Measurements from ENCODE around the gene TCF4.

The TCF4 gene

DNA sequence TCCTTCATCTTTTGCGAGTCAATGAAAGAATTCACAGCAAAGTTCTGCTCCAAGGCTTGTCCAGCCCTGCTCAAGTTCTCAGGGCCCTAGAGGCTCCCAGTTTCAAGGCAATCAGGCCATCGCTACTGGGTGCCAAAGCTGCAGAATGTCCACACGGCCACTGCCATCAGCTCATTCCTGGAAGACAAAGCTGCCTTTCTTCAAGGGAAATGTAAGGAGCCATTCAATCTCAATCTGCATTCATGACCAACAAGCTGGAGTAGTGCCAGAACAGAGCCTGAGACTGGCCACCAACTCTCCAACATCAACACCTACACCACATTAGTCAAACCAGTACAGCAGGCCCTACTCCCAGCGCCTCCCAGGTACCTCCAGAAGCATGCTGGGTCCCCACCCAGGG lies 202.2 kb downstream of the TCF4 start:
- H3K27ac Mint-ChIP-seq = no peak overlapping the region
- no peaks in the 10 kb centered on the region for H3K9me3 Mint-ChIP-seq (ENCODE audit: low read depth)
- no peak overlapping the region for H3K4me3 Mint-ChIP-seq
- H3K4me1 Mint-ChIP-seq (ENCODE audit: low read depth) = no peaks in the 10 kb centered on the region
- no peaks in the 10 kb centered on the region for H3K27me3 Mint-ChIP-seq
- no peaks in the 10 kb centered on the region for H3K36me3 Mint-ChIP-seq

DNA sequence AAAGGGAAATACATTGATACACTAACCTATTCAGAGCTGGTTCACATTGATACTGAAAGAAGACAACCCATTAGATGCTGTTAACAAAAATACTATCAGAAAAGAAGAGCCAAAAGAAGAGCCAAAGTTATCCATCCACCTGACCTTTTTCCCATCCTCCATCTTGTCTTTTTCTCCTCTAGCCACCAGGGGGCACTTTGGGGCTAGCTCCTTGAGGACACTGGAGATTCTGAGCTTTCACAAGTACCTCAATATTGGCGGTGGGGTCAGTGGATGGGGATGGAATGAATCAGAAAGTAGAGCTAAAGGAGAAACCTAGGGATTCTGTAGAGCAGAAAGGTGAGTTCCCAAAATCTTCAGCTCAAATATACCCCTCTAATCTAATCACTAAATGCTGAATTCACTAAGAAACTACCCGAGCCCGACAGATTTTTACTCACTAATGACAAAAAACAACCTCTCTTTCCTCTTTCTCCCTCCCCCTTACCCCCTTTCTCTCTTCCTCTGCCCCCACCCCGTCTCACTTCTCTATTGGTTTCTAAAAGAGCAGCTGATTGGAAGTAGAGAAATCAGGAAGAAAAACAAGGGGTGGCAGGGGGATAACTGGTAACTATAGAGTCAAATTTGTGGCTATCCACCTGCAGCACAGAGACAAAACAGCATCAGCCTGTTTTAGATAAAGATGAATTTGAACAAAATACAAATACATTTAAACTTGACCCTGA lies 203.3 kb downstream of the TCF4 start:
- Mint-ChIP-seq H3K9me3 (ENCODE audit: low read depth) (no peaks in the 10 kb centered on the region), H3K4me3 (no peak overlapping the region), H3K27me3 (no peaks in the 10 kb centered on the region), H3K27ac (no peak overlapping the region), H3K4me1 (ENCODE audit: low read depth) (no peaks in the 10 kb centered on the region), H3K36me3 (no peaks in the 10 kb centered on the region)

DNA sequence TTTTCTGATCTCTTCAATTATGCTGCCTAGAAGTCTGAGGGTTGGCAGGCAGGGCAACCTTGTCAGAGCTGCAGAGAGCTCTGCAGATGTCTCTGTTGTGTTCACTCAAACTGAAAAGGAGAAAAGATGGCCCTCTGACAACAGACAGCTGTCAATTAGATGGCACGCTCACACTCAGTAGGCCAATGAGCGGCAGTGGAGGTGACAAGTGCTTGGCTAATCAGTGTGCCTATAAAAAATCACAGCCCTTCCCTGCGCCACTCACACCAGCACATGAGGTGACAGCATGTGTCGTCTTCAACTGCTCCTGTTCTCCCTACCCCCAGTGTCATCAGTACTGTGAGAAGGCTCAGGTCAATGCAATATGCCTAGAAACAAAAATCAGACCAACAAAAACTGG lies 203.9 kb downstream of the TCF4 start:
- H3K27me3 Mint-ChIP-seq = no peaks in the 10 kb centered on the region
- no peaks in the 10 kb centered on the region for H3K36me3 Mint-ChIP-seq
- H3K27ac Mint-ChIP-seq = no peak overlapping the region
- H3K9me3 Mint-ChIP-seq (ENCODE audit: low read depth) = no peaks in the 10 kb centered on the region
- H3K4me1 Mint-ChIP-seq (ENCODE audit: low read depth) = no peaks in the 10 kb centered on the region
- no peak overlapping the region for H3K4me3 Mint-ChIP-seq

DNA sequence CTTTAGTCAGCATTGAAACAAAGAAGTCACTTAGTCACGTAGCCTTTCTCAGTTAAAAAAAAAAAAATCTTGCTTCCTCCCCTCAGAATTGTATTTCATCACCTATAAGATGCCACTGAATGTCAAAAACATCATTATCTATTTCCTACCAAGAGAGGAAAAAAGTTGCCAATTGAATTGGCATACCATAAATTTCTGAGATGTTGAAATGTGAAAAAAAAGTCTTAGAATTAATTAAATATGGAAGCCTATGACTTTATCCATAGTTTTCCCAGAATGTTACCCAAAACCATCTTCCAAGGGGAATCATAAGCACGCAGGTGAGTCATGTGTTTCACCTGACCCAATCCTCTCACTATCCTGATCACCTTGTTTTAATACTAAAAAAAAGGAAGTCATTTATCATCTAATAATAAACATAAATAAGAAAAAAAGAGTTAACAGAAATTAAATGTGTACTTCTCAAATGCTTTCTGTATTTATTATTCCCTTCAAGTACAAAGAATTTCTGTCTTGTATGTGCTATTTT lies 205.7 kb downstream of the TCF4 start:
- H3K4me1 Mint-ChIP-seq (ENCODE audit: low read depth) = no peaks in the 10 kb centered on the region
- no peak overlapping the region for H3K27ac Mint-ChIP-seq
- no peaks in the 10 kb centered on the region for H3K27me3 Mint-ChIP-seq
- no peaks in the 10 kb centered on the region for H3K36me3 Mint-ChIP-seq
- no peak overlapping the region for H3K4me3 Mint-ChIP-seq
- no peaks in the 10 kb centered on the region for H3K9me3 Mint-ChIP-seq (ENCODE audit: low read depth)

DNA sequence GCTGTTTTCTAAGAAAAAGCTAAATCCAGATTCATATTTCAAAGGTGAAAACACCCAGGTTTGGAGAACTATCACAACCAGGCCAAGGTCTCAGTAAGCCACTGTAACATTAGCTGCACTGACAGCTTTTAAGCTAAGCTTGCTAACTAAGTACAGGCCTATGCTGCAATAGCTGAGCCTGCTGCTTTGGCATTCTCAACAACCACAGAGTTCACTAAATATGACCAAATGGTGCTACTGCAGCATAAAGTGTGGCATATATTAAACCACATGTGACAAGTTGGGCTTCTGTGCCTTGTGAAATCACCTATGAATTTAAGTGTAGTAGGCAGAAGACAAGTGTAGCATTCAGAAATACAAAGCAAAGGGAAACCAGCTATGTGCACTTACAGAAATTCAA lies 206.7 kb downstream of the TCF4 start:
- no peaks in the 10 kb centered on the region for H3K4me1 Mint-ChIP-seq (ENCODE audit: low read depth)
- H3K36me3 Mint-ChIP-seq = no peaks in the 10 kb centered on the region
- H3K27ac Mint-ChIP-seq = no peak overlapping the region
- no peaks in the 10 kb centered on the region for H3K27me3 Mint-ChIP-seq
- H3K9me3 Mint-ChIP-seq (ENCODE audit: low read depth) = no peaks in the 10 kb centered on the region
- H3K4me3 Mint-ChIP-seq = no peak overlapping the region

DNA sequence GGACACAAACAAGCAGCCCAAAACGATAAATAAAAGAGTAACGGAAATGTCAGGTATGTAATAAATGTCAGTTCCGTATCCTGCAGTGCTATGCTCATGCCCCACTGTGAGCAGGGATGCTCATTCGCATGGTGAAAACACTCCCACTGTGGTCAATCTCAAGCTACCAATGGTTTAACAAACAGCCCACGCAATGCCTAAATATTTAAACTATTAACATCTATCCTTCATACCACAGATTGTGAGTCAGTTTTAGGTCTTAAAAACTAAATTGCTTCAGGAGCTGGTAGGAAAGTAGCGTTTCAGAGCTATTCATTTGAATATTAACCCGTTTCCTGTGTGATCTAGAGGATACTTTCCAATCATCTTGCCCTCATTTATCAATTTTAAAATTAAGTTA lies 207.4 kb downstream of the TCF4 start:
- H3K4me3 Mint-ChIP-seq = no peak overlapping the region
- H3K4me1 Mint-ChIP-seq (ENCODE audit: low read depth) = no peaks in the 10 kb centered on the region
- no peaks in the 10 kb centered on the region for H3K9me3 Mint-ChIP-seq (ENCODE audit: low read depth)
- no peaks in the 10 kb centered on the region for H3K36me3 Mint-ChIP-seq
- H3K27ac Mint-ChIP-seq = no peak overlapping the region
- H3K27me3 Mint-ChIP-seq = no peaks in the 10 kb centered on the region

DNA sequence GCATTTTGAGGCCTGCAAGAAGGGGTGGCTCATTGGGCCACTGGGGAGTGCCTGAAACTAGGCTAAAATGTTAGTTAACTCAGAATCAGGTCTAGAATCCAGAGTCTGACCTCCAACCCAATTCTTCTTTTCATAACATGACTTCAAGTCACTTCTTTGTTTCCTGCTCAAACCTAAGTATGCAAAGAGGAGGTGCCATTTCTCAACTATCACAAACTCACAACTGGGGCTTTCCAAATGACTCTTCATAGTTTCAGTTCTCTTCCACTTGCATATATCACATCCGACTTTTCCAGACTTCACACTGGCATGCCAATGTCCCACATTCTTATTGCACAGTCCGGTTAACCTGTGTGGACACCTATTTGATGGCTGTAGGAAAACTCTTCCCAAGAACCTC lies 211.6 kb downstream of the TCF4 start:
- Mint-ChIP-seq H3K4me1 (ENCODE audit: low read depth) (no peaks in the 10 kb centered on the region), H3K9me3 (ENCODE audit: low read depth) (no peaks in the 10 kb centered on the region), H3K27me3 (no peaks in the 10 kb centered on the region), H3K27ac (no peak overlapping the region), H3K36me3 (no peaks in the 10 kb centered on the region), H3K4me3 (no peak overlapping the region)

DNA sequence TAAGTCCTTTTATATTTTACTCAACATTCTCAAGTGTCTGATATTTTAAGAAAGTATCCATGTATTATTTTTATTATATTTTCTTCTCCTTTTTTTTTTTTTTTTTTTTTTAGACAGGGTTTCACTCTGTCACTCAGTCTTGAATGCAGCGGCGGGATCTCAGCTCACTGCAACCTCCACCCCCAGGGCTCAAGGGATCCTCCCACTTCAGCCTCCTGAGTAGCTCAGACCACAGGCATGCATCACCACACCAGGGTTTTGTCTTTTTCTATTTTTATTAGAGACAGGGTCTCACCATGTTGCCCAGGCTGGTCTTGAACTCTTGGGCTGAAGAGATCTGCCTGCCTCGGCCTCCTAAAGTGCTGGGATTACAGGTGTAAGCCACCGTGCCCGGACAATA lies 212.1 kb downstream of the TCF4 start:
- Mint-ChIP-seq H3K4me1 (ENCODE audit: low read depth) (no peaks in the 10 kb centered on the region), H3K36me3 (no peaks in the 10 kb centered on the region), H3K4me3 (no peak overlapping the region), H3K9me3 (ENCODE audit: low read depth) (no peaks in the 10 kb centered on the region), H3K27ac (no peak overlapping the region), H3K27me3 (no peaks in the 10 kb centered on the region)

DNA sequence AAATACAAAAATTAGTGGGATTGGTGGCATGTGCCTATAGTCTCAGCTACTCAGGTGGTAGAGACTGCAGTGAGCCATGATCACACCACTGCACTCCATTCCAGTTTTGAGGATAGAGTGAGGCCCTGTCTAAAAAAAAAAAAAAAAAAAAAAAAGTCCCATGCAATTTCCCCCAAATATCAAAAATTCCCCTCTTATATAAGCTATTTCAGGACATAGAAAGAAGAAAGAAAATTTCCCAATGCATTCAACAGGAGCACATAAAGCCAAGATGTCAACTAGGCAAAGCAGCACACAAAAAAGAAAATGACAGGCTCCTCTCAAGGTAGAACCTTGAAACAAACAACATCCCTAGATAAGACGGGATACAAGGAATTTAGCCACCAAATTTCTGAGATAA lies 213.3 kb downstream of the TCF4 start:
- no peaks in the 10 kb centered on the region for H3K4me1 Mint-ChIP-seq (ENCODE audit: low read depth)
- no peak overlapping the region for H3K4me3 Mint-ChIP-seq
- H3K9me3 Mint-ChIP-seq (ENCODE audit: low read depth) = no peaks in the 10 kb centered on the region
- H3K27ac Mint-ChIP-seq = no peak overlapping the region
- no peaks in the 10 kb centered on the region for H3K27me3 Mint-ChIP-seq
- H3K36me3 Mint-ChIP-seq = no peaks in the 10 kb centered on the region

DNA sequence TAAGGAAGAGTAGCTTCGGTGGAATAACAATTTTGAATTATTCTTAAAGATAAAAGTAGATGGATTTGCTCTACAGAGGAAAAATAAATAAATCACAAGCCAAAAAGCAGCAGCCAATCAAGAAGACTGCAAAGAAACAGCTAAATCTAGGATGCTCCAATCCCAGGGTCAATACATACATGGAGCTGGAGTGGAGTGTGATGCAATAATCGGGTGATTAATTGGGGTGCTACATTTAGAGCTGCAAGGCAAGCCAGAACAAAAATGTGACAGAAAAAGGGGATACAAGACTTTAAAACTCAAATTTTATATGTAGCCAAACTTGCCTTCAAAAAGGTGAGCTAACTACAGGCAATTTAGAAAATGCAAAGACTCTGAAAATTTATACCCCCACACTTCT lies 215.8 kb downstream of the TCF4 start:
- H3K27ac Mint-ChIP-seq = no peak overlapping the region
- no peaks in the 10 kb centered on the region for H3K36me3 Mint-ChIP-seq
- H3K27me3 Mint-ChIP-seq = peaks cover 3% of the 10 kb centered on the region
- no peak overlapping the region for H3K4me3 Mint-ChIP-seq
- H3K4me1 Mint-ChIP-seq (ENCODE audit: low read depth) = no peaks in the 10 kb centered on the region
- H3K9me3 Mint-ChIP-seq (ENCODE audit: low read depth) = no peaks in the 10 kb centered on the region

DNA sequence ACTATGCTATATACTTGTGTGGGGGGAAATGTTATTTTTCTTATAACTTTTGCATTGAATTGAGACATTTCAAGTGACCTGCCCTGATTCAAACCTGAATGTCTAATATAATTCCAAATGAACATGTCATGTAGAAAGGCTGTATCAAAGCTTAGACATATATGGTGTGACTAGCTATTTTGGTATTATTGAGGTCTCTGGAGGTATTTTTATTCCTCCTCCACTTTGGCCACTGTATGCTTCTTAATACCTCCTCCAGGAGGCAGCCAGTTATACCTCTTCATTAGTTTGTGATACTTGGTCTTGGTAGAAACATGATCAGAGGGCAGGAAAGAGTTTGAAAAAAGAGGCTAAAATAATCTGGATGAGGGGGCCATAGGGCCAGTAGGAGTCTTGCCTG lies 217.1 kb downstream of the TCF4 start:
- H3K4me3 Mint-ChIP-seq = no peak overlapping the region
- peaks cover 3% of the 10 kb centered on the region for H3K27me3 Mint-ChIP-seq
- H3K36me3 Mint-ChIP-seq = no peaks in the 10 kb centered on the region
- no peak overlapping the region for H3K27ac Mint-ChIP-seq
- no peaks in the 10 kb centered on the region for H3K4me1 Mint-ChIP-seq (ENCODE audit: low read depth)
- no peaks in the 10 kb centered on the region for H3K9me3 Mint-ChIP-seq (ENCODE audit: low read depth)

DNA sequence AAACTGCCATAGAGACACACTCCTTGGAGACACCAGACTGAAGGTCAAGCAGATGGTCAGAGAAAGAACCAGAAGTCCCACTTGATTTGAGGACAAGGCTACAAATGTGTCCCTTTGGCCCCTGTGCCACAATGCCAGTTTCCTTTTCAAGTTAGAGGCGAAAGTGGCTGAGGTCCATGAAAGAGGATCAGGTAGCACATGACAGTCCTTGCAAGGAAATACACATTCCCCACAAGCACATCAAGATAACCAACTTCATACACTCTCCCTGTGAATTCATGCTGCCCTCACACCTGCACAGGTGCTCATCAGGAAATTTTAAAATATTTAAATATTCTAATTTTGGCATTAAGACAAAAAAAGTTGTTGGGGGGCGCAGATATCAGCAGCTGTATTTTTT lies 218.6 kb downstream of the TCF4 start:
- H3K4me1 Mint-ChIP-seq (ENCODE audit: low read depth) = no peaks in the 10 kb centered on the region
- H3K27ac Mint-ChIP-seq = no peak overlapping the region
- no peaks in the 10 kb centered on the region for H3K36me3 Mint-ChIP-seq

DNA sequence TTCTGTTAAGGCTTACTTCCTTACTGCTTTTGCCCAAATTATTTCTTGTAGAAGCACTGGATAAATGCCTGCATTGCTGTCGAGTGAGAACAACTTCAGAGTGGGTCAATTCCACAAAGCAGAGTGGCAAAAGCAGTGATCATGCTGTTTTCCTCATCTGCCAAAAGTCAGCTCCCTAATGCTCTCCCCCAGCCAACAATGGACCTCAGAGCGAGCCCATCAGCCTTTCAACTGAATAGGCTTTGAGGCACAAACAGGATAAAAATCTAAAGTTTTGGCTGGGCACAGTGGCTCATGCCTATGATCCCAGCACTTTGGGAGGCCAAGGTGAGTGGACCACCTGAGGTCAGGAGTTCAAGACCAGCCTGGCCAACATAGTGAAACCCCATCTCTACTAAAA lies 222.7 kb downstream of the TCF4 start:
- H3K9me3 Mint-ChIP-seq (ENCODE audit: low read depth) = no peaks in the 10 kb centered on the region
- H3K4me1 Mint-ChIP-seq (ENCODE audit: low read depth) = no peaks in the 10 kb centered on the region
- H3K27ac Mint-ChIP-seq = no peak overlapping the region
- no peaks in the 10 kb centered on the region for H3K36me3 Mint-ChIP-seq
- H3K4me3 Mint-ChIP-seq = no peak overlapping the region
- peaks cover 5% of the 10 kb centered on the region for H3K27me3 Mint-ChIP-seq

More for the DNA sequence above, 218.6 kb downstream of the TCF4 start:
- Mint-ChIP-seq H3K27me3 (peaks cover 3% of the 10 kb centered on the region), H3K4me3 (no peak overlapping the region), H3K9me3 (ENCODE audit: low read depth) (no peaks in the 10 kb centered on the region)

DNA sequence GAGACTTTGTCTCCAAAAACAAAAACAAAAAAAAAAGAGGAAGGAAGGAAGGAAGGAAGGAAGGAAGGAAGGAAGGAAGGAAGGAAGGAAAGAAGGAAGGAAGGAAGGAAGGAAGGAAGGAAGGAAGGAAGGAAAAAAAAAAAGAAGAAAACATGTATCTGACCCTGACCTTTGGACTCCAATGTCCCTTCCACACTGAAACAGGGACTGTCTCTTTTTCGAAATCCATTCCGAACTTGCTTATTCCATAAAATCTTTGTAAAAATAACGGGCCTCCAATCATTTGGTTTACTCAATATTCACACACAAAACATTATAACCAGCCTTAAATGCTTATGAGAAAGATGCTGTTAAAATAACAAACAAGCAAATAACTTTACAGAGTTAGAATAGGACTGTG lies 225.7 kb downstream of the TCF4 start:
- peaks cover 3% of the 10 kb centered on the region for H3K27me3 Mint-ChIP-seq

DNA sequence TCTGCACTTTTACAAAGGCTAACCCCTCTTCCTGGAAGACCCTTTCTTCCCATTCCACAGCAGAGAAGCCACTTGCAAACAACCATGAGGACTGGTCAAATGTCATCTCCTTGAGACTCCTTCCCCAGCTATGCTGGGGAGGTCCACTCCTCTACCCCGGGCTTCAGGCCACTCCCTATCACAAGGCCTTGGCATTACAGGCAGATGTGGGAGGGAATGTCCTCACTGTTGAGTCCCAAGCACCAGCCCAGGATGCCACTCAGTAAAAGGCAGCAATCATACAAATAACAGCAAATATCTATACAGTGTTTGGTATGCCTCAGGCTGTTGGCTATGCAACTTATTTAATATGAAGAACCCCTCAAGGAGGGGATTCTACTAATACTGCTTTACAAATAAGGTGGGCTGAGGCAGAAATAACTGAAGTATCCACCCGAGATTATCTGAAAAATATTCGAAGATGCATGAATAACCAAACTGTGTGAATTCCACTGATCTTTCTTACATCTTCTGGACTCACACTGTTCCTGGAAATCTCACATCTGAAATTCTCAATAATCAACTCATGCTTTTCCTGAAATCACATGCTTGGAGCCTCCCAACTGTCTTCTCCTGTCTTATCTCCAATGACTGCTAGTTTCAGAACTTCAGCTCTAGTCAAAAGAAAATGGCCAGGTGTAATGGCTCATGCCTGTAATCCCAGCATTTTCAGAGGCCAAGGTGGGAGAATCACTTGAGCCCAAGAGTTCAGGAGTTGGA lies 226.3 kb downstream of the TCF4 start:
- H3K27me3 Mint-ChIP-seq = peaks cover 3% of the 10 kb centered on the region
- H3K36me3 Mint-ChIP-seq = no peaks in the 10 kb centered on the region
- no peaks in the 10 kb centered on the region for H3K4me1 Mint-ChIP-seq (ENCODE audit: low read depth)
- H3K4me3 Mint-ChIP-seq = no peak overlapping the region
- no peaks in the 10 kb centered on the region for H3K9me3 Mint-ChIP-seq (ENCODE audit: low read depth)
- H3K27ac Mint-ChIP-seq = no peak overlapping the region

More for the DNA sequence above, 225.7 kb downstream of the TCF4 start:
- no peaks in the 10 kb centered on the region for H3K4me1 Mint-ChIP-seq (ENCODE audit: low read depth)
- no peak overlapping the region for H3K27ac Mint-ChIP-seq
- H3K9me3 Mint-ChIP-seq (ENCODE audit: low read depth) = no peaks in the 10 kb centered on the region
- no peaks in the 10 kb centered on the region for H3K36me3 Mint-ChIP-seq
- no peak overlapping the region for H3K4me3 Mint-ChIP-seq
